ENCODE results near the gene TSPAN9.

- TF ChIP-seq, protein P1, sequence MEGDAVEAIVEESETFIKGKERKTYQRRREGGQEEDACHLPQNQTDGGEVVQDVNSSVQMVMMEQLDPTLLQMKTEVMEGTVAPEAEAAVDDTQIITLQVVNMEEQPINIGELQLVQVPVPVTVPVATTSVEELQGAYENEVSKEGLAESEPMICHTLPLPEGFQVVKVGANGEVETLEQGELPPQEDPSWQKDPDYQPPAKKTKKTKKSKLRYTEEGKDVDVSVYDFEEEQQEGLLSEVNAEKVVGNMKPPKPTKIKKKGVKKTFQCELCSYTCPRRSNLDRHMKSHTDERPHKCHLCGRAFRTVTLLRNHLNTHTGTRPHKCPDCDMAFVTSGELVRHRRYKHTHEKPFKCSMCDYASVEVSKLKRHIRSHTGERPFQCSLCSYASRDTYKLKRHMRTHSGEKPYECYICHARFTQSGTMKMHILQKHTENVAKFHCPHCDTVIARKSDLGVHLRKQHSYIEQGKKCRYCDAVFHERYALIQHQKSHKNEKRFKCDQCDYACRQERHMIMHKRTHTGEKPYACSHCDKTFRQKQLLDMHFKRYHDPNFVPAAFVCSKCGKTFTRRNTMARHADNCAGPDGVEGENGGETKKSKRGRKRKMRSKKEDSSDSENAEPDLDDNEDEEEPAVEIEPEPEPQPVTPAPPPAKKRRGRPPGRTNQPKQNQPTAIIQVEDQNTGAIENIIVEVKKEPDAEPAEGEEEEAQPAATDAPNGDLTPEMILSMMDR (IDR thresholded peaks at IDR 0.05): no peak
- TF ChIP-seq POLR2A (IDR thresholded peaks at IDR 0.05): no peak
Measured at GRCh38 chr12:3192221-3192620, 115.0 kb downstream of the TSPAN9 start.

Data from heart left ventricle (tissue), 13 donors.